HepG2 (cell line): ENCODE data around the gene MZF1. TPM values are rescaled to one million over a fixed set of nuclear protein-coding genes. Genes with fewer than 3 reads are reported as not detected.
A peak's percentile ranks its signal among the peaks of the same experiment; 100 is the strongest.

Experiments
- ATRX ChIP-seq: sonication (generic); formaldehyde crosslinking; IDR thresholded peaks from 2 replicates; pipeline ENCODE4 v1.4.0; 2020; ENCODE audit warnings: missing genetic modification reagents, borderline replicate concordance
- ZNF678 ChIP-seq: sonication (generic); formaldehyde crosslinking; IDR thresholded peaks from 2 replicates; pipeline ENCODE4 v1.4.0; 2020; ENCODE audit warnings: mild to moderate bottlenecking, missing genetic modification reagents
- polyA plus RNA-seq, 8 experiments: library from polyadenylated mRNA; depleted of rRNA in 3 of 8; stranded (reverse) in 7 of 8; unstranded in 1 of 8; fragments of >200 nt; fragmentation: Illumina TruSeq in 4 of 8; extraction: Trizol in 4 of 8; gene quantifications; 2 replicates each; pipeline versions ENCODE4 v1.2.1 to v1.2.3, GENCODE V29; 2011 to 2016; ENCODE audit warnings: low read depth in 4 of 8, missing spikeins in 1 of 8, mixed read lengths in 1 of 8; ENCODE audit not compliant: insufficient read depth in 1 of 8
- total RNA-seq, 5 experiments: library from RNA; depleted of rRNA; stranded (reverse); fragments of >200 nt; fragmentation: Illumina TruSeq; extraction: Trizol; gene quantifications; 2 replicates each; pipeline ENCODE4 v1.2.3, GENCODE V29; 2016; ENCODE audit warnings: low read depth in 1 of 5
- TF ChIP-seq, protein P1 (sequence below): IDR thresholded peaks from 2 replicates; pipeline ENCODE4 v1.4.0; 2020; ENCODE audit warnings: mild to moderate bottlenecking, missing genetic modification reagents
- TF ChIP-seq, protein P2 (sequence below): sonication (generic); formaldehyde crosslinking; conservative IDR thresholded peaks from 2 replicates; pipeline ENCODE4 v1.4.0; 2020; ENCODE audit warnings: missing genetic modification reagents
- TF ChIP-seq, protein P3 (sequence below), 2 experiments: IDR thresholded peaks; 2 replicates each; pipeline ENCODE4 v1.6.1; 2011 to 2012; ENCODE audit warnings: low read length in 2 of 2, borderline replicate concordance in 1 of 2, low read depth in 1 of 2, mild to moderate bottlenecking in 1 of 2, moderate library complexity in 1 of 2
- TF ChIP-seq, protein P4 (sequence below): sonication (generic); formaldehyde crosslinking; IDR thresholded peaks from 2 replicates; pipeline ENCODE4 v1.5.0; 2020; ENCODE audit warnings: mild to moderate bottlenecking, missing genetic modification reagents, borderline replicate concordance
- TF ChIP-seq, protein P5 (sequence below): IDR thresholded peaks from 2 replicates; pipeline ENCODE4 v1.6.1; 2016

Gene MZF1
- total and polyA plus RNA-seq, 2 of the 13 experiments (the other 11 are each of a cell fraction or from before 2014, with no cell fraction given) = 3.1 to 8.1 TPM

DNA sequence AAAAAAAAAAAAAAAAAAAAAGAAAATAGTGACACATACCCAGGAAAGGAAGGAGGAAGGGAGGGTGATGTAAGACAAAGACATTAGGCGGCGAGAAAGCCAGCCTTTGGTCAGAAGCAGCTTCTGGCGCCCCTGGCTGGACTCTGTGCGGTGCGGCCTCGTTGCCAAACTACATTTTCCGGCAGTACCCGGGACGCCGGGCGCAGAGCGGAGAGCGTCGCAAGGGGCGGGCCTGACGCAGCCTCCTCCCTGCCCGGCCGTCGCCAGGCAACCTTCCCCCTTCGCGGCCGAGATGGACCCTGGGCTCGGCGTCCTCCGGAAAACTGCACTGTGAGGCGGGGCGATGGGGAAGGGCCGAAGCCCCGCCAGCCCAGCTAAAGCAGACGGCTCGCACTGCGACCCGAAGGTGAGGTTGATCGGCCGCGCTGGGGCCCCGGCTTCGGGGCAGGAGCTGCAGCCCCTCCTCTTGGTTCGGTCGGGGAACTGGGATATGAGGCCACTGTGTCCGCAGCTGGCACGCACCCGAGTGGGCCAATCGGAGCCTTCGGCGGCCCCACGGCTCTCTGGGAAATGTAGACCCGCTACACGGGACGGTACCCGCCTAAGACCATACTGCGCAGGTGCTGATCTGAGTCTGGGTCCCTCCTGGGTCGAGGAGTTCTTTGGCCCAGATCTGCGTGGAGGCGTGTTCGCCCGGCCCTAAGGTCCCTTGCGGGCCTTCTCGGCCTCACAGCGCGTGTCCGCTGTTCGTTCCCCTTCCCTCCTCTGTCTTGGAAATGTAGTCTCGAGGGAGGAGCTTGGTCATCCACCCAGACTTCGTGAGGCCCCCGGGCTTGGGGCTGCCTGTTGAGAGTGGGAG is 2.3 kb upstream of the MZF1 start (continued):
- TF ChIP-seq, protein P1, sequence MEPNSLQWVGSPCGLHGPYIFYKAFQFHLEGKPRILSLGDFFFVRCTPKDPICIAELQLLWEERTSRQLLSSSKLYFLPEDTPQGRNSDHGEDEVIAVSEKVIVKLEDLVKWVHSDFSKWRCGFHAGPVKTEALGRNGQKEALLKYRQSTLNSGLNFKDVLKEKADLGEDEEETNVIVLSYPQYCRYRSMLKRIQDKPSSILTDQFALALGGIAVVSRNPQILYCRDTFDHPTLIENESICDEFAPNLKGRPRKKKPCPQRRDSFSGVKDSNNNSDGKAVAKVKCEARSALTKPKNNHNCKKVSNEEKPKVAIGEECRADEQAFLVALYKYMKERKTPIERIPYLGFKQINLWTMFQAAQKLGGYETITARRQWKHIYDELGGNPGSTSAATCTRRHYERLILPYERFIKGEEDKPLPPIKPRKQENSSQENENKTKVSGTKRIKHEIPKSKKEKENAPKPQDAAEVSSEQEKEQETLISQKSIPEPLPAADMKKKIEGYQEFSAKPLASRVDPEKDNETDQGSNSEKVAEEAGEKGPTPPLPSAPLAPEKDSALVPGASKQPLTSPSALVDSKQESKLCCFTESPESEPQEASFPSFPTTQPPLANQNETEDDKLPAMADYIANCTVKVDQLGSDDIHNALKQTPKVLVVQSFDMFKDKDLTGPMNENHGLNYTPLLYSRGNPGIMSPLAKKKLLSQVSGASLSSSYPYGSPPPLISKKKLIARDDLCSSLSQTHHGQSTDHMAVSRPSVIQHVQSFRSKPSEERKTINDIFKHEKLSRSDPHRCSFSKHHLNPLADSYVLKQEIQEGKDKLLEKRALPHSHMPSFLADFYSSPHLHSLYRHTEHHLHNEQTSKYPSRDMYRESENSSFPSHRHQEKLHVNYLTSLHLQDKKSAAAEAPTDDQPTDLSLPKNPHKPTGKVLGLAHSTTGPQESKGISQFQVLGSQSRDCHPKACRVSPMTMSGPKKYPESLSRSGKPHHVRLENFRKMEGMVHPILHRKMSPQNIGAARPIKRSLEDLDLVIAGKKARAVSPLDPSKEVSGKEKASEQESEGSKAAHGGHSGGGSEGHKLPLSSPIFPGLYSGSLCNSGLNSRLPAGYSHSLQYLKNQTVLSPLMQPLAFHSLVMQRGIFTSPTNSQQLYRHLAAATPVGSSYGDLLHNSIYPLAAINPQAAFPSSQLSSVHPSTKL (CRISPR knock-in tag) = no peak
- TF ChIP-seq, protein P2, sequence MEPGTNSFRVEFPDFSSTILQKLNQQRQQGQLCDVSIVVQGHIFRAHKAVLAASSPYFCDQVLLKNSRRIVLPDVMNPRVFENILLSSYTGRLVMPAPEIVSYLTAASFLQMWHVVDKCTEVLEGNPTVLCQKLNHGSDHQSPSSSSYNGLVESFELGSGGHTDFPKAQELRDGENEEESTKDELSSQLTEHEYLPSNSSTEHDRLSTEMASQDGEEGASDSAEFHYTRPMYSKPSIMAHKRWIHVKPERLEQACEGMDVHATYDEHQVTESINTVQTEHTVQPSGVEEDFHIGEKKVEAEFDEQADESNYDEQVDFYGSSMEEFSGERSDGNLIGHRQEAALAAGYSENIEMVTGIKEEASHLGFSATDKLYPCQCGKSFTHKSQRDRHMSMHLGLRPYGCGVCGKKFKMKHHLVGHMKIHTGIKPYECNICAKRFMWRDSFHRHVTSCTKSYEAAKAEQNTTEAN (CRISPR knock-in tag) = 0 out of 2 replicates have a peak, but pooled peaks have one; percentile 15
- TF ChIP-seq, protein P3, sequence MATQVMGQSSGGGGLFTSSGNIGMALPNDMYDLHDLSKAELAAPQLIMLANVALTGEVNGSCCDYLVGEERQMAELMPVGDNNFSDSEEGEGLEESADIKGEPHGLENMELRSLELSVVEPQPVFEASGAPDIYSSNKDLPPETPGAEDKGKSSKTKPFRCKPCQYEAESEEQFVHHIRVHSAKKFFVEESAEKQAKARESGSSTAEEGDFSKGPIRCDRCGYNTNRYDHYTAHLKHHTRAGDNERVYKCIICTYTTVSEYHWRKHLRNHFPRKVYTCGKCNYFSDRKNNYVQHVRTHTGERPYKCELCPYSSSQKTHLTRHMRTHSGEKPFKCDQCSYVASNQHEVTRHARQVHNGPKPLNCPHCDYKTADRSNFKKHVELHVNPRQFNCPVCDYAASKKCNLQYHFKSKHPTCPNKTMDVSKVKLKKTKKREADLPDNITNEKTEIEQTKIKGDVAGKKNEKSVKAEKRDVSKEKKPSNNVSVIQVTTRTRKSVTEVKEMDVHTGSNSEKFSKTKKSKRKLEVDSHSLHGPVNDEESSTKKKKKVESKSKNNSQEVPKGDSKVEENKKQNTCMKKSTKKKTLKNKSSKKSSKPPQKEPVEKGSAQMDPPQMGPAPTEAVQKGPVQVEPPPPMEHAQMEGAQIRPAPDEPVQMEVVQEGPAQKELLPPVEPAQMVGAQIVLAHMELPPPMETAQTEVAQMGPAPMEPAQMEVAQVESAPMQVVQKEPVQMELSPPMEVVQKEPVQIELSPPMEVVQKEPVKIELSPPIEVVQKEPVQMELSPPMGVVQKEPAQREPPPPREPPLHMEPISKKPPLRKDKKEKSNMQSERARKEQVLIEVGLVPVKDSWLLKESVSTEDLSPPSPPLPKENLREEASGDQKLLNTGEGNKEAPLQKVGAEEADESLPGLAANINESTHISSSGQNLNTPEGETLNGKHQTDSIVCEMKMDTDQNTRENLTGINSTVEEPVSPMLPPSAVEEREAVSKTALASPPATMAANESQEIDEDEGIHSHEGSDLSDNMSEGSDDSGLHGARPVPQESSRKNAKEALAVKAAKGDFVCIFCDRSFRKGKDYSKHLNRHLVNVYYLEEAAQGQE (IDR thresholded peaks at IDR 0.05; ENCODE audit: borderline replicate concordance in 1 of 2, low read depth in 1 of 2, low read length in 2 of 2) = no peak; a peak in 1 of 4 replicates
- TF ChIP-seq ATRX (CRISPR knock-in tag) (no peak), ZNF678 (no peak)
- TF ChIP-seq, protein P4, sequence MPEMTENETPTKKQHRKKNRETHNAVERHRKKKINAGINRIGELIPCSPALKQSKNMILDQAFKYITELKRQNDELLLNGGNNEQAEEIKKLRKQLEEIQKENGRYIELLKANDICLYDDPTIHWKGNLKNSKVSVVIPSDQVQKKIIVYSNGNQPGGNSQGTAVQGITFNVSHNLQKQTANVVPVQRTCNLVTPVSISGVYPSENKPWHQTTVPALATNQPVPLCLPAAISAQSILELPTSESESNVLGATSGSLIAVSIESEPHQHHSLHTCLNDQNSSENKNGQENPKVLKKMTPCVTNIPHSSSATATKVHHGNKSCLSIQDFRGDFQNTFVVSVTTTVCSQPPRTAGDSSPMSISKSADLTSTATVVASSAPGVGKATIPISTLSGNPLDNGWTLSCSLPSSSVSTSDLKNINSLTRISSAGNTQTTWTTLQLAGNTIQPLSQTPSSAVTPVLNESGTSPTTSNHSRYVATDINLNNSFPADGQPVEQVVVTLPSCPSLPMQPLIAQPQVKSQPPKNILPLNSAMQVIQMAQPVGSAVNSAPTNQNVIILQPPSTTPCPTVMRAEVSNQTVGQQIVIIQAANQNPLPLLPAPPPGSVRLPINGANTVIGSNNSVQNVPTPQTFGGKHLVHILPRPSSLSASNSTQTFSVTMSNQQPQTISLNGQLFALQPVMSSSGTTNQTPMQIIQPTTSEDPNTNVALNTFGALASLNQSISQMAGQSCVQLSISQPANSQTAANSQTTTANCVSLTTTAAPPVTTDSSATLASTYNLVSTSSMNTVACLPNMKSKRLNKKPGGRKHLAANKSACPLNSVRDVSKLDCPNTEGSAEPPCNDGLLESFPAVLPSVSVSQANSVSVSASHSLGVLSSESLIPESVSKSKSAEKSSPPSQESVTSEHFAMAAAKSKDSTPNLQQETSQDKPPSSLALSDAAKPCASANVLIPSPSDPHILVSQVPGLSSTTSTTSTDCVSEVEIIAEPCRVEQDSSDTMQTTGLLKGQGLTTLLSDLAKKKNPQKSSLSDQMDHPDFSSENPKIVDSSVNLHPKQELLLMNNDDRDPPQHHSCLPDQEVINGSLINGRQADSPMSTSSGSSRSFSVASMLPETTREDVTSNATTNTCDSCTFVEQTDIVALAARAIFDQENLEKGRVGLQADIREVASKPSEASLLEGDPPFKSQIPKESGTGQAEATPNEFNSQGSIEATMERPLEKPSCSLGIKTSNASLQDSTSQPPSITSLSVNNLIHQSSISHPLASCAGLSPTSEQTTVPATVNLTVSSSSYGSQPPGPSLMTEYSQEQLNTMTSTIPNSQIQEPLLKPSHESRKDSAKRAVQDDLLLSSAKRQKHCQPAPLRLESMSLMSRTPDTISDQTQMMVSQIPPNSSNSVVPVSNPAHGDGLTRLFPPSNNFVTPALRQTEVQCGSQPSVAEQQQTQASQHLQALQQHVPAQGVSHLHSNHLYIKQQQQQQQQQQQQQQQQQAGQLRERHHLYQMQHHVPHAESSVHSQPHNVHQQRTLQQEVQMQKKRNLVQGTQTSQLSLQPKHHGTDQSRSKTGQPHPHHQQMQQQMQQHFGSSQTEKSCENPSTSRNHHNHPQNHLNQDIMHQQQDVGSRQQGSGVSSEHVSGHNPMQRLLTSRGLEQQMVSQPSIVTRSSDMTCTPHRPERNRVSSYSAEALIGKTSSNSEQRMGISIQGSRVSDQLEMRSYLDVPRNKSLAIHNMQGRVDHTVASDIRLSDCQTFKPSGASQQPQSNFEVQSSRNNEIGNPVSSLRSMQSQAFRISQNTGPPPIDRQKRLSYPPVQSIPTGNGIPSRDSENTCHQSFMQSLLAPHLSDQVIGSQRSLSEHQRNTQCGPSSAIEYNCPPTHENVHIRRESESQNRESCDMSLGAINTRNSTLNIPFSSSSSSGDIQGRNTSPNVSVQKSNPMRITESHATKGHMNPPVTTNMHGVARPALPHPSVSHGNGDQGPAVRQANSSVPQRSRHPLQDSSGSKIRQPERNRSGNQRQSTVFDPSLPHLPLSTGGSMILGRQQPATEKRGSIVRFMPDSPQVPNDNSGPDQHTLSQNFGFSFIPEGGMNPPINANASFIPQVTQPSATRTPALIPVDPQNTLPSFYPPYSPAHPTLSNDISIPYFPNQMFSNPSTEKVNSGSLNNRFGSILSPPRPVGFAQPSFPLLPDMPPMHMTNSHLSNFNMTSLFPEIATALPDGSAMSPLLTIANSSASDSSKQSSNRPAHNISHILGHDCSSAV (CRISPR knock-in tag) = no peak
- TF ChIP-seq, protein P5, sequence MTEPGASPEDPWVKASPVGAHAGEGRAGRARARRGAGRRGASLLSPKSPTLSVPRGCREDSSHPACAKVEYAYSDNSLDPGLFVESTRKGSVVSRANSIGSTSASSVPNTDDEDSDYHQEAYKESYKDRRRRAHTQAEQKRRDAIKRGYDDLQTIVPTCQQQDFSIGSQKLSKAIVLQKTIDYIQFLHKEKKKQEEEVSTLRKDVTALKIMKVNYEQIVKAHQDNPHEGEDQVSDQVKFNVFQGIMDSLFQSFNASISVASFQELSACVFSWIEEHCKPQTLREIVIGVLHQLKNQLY (CRISPR knock-in tag) = 0 out of 2 replicates have a peak, but pooled peaks have one; percentile 33
